Subcutaneous abdominal adipose tissue (tissue), 5 donors: ENCODE measurements around the gene CKLF.
A peak's percentile ranks its signal among the peaks of the same experiment; 100 is the strongest.

Experiments used
- H3K27ac ChIP-seq: one replicate; pipeline ENCODE4 v1.7.0; 2013; ENCODE audit warnings: low read depth, mild to moderate bottlenecking, inconsistent platforms, low read length, moderate library complexity
- H3K27me3 ChIP-seq, 5 donors: one replicate each; pipeline ENCODE4 v1.7.0; 2013; ENCODE audit warnings: low read length in 5 of 5, inconsistent platforms in 1 of 5; ENCODE audit not compliant: control insufficient read depth in 5 of 5, insufficient read depth in 4 of 5
- H3K36me3 ChIP-seq, 5 donors: one replicate each; pipeline ENCODE4 v1.7.0; 2013; ENCODE audit warnings: low read length in 5 of 5; ENCODE audit not compliant: control insufficient read depth in 5 of 5, insufficient read depth in 5 of 5
- H3K4me1 ChIP-seq, 5 donors: one replicate each; pipeline ENCODE4 v1.7.0; 2013; ENCODE audit warnings: low read length in 5 of 5, mild to moderate bottlenecking in 3 of 5, moderate library complexity in 1 of 5; ENCODE audit not compliant: control insufficient read depth in 5 of 5, insufficient read depth in 5 of 5
- H3K4me3 ChIP-seq, 5 donors: one replicate each; pipeline ENCODE4 v1.7.0; 2013; ENCODE audit warnings: low read length in 5 of 5, low read depth in 1 of 5
- H3K9ac ChIP-seq, 5 donors: one replicate each; pipeline ENCODE4 v1.7.0; 2013; ENCODE audit warnings: low read length in 5 of 5, mild to moderate bottlenecking in 4 of 5, moderate library complexity in 3 of 5
- H3K9me3 ChIP-seq, 5 donors: one replicate each; pipeline ENCODE4 v1.7.0; 2013; ENCODE audit warnings: low read length in 5 of 5; ENCODE audit not compliant: control insufficient read depth in 5 of 5
- donor health status: healthy.
- donor health status: healthy.
- donor health status: healthy.
- donor health status: healthy.
- donor health status: healthy.

CKLF gene

GRCh38 chr16:66517586-66518263, 34.7 kb upstream of the CKLF start:
- Histone ChIP-seq H3K27me3 (no peaks in the 10 kb centered on the region), H3K4me3 (peak overlapping the region in 4 of 5 donors; percentile 34 to 63 (median 58)), H3K4me1 (peaks cover 30 to 83% (median 81%) of the 10 kb centered on the region in 5 donors), H3K9me3 (no peaks in the 10 kb centered on the region), H3K36me3 (peaks cover 0 to 29% (median 12%) of the 10 kb centered on the region in 5 donors), H3K27ac (peak overlapping the region; percentile 100), H3K9ac (peak overlapping the region; percentile 69 to 97 (median 83))

- Histone ChIP-seq H3K27ac (peak overlapping the region; percentile 84), H3K9ac (peak overlapping the region in 4 of 5 donors; percentile 14 to 47 (median 33)), H3K4me3 (peak overlapping the region in 1 of 5 donors; percentile 27), H3K36me3 (peaks cover 0 to 27% (median 6%) of the 10 kb centered on the region in 5 donors), H3K4me1 (peaks cover 31 to 89% (median 86%) of the 10 kb centered on the region in 5 donors), H3K9me3 (no peaks in the 10 kb centered on the region), H3K27me3 (no peaks in the 10 kb centered on the region)
Measured at GRCh38 chr16:66519482-66520373, 32.6 kb upstream of the CKLF start.

GRCh38 chr16:66520406-66521170, 31.8 kb upstream of the CKLF start:
- peak overlapping the region; percentile 84 for H3K27ac ChIP-seq
- H3K27me3 ChIP-seq = no peaks in the 10 kb centered on the region
- H3K4me1 ChIP-seq = peaks cover 31 to 92% (median 81%) of the 10 kb centered on the region in 5 donors
- peak overlapping the region in 1 of 5 donors; percentile 27 for H3K4me3 ChIP-seq
- no peaks in the 10 kb centered on the region for H3K9me3 ChIP-seq
- peaks cover 0 to 32% (median 11%) of the 10 kb centered on the region in 5 donors for H3K36me3 ChIP-seq
- H3K9ac ChIP-seq = peak overlapping the region in 3 of 5 donors; percentile 16 to 39 (median 27)

DNA sequence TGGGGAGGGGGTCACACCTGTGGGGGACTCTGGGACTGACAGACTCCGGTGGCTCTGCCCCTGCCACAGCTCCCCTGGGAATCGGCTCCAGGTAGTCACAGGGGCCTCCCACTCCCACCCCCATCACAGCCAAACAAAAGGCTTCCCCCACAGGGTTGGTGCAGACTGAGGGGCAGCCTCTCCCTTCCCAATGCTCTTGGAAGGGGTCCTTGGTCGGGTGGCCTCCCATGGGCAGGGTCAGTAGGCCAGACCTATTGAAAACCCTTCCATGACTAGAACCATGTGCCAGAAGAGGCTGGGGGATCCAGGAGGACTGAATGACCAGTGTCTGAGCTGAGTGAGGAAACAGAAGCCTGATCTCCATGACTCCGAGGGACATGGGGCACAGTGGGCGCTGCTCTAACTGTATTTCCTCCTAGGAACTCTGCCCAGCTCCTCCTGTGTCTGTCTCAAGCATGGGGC, 31.1 kb upstream of the CKLF start:
- no peak overlapping the region for H3K4me3 ChIP-seq
- no peaks in the 10 kb centered on the region for H3K9me3 ChIP-seq
- no peaks in the 10 kb centered on the region for H3K27me3 ChIP-seq
- H3K9ac ChIP-seq = peak overlapping the region in 1 of 5 donors; percentile 37
- peaks cover 28 to 85% (median 74%) of the 10 kb centered on the region in 5 donors for H3K4me1 ChIP-seq
- peak overlapping the region; percentile 84 for H3K27ac ChIP-seq
- peaks cover 0 to 35% (median 18%) of the 10 kb centered on the region in 5 donors for H3K36me3 ChIP-seq

DNA sequence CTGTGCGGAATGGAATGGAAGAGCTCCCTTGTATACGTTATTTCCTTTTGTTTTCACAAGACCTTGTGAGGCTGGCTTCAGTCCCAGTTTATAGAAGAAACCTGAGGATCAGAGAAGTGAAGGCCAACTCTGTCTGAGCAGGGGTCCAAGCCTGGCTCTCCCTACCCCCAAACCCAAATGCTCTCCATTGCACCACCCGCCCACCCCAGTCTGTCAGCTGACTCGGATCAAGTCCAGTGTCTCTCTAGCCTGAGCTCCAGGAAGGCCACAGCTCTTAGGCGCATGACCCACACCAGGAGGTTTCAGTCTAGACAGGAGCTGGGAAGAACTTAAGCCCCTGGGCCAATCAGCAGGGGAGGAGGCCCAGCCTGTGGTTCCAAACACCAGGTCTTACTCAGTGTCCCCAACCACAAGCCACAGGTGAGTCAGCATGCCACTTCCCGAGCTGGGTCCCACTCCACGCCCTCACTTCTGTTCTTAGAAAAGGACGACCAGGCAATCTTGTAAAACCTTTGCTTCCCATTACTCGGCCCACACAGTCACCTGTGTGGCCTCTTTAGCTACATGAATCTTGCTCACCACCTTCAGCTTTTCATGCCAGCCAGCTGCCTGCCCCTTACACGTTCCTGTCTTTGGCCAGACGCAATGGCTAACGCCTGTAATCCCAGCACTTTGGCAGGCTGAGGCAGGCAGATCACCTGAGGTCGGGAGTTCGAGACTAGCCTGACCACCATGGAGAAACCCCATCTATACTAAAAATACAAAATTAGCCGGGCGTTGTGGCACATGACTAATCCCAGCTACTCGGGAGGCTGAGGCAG, 30.2 kb upstream of the CKLF start:
- Histone ChIP-seq H3K36me3 (peaks cover 0 to 44% (median 25%) of the 10 kb centered on the region in 5 donors), H3K4me3 (peak overlapping the region in 2 of 5 donors; percentile 12 to 17), H3K9ac (peak overlapping the region in 2 of 5 donors; percentile 25 to 37), H3K27ac (peak overlapping the region; percentile 84), H3K27me3 (no peaks in the 10 kb centered on the region), H3K9me3 (no peaks in the 10 kb centered on the region), H3K4me1 (peaks cover 23 to 82% (median 73%) of the 10 kb centered on the region in 5 donors)

DNA sequence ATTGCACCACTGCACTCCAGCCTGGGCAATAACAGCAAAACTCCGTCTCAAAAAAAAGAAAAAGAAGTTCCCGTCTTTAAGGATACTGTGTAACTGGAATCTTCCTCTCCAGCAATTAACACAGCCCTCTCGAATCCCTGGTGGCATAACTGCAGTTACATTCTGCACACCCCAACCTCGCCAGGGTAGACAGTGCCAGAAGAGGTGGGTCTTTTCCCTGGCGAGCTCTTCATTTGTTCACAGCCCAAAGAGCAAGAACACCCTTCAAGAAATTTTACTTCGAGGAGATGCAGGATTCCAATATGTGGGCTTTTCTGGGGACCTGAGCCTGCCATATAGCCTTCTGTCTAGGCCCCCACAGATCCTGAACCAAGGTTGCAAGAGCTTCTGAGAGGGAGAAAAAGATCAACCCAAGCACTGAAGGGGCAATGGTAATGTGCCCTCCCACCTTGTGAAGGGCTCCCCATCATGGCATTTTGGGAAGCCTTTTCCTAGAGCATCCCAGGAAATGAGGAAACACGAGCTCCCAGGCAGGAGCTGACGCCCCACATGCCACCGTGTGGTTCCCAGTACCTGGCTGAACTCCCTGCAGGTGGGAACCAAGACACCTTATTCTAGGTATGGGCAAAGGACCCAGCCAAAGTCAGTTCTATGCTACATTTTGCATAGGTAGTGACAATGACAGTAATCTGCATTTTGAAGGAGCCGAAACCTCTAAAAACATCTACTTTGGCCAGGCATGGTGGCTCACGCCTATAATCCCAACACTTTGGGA, 29.4 kb upstream of the CKLF start:
- H3K9me3 ChIP-seq = no peaks in the 10 kb centered on the region
- H3K4me1 ChIP-seq = peaks cover 15 to 74% (median 66%) of the 10 kb centered on the region in 5 donors
- no peak overlapping the region for H3K9ac ChIP-seq
- H3K27me3 ChIP-seq = no peaks in the 10 kb centered on the region
- peak overlapping the region; percentile 84 for H3K27ac ChIP-seq
- H3K4me3 ChIP-seq = no peak overlapping the region
- peaks cover 0 to 53% (median 34%) of the 10 kb centered on the region in 5 donors for H3K36me3 ChIP-seq

DNA sequence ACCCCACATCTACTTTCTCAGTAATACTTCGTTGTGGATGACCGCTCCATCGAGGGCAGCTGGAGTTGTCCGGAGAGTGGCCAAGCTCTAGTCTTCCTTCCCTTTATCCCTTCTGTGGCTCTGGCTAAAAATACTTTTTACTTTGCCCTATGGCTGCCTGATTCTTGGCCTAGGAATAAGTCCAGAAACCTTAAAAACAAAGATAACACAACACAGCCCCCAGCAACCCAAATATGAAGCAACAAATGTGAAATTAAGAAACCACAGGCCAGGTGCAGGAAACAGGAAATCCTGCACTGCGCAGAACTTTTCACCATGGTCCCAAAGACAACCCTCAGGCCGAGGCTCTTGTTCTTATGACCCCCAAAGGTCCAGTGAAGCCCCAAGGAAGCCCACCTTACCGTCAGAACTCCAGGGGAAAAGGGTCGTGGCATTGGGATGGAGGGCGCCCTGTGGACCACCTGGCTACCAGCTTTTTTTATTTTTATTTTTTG, 28.5 kb upstream of the CKLF start:
- peak overlapping the region; percentile 84 for H3K27ac ChIP-seq

GRCh38 chr16:66524601-66525164, 27.7 kb upstream of the CKLF start:
- Histone ChIP-seq H3K27me3 (no peaks in the 10 kb centered on the region), H3K27ac (no peak overlapping the region), H3K36me3 (peaks cover under 1 to 67% (median 51%) of the 10 kb centered on the region in 5 donors), H3K9me3 (no peaks in the 10 kb centered on the region), H3K4me3 (no peak overlapping the region), H3K9ac (no peak overlapping the region), H3K4me1 (peaks cover 14 to 63% (median 57%) of the 10 kb centered on the region in 5 donors)

More for the DNA sequence above, 28.5 kb upstream of the CKLF start:
- H3K4me3 ChIP-seq = no peak overlapping the region
- H3K36me3 ChIP-seq = peaks cover 0 to 62% (median 43%) of the 10 kb centered on the region in 5 donors
- peaks cover 14 to 67% (median 61%) of the 10 kb centered on the region in 5 donors for H3K4me1 ChIP-seq
- no peaks in the 10 kb centered on the region for H3K9me3 ChIP-seq
- H3K9ac ChIP-seq = peak overlapping the region in 1 of 5 donors; percentile 35
- H3K27me3 ChIP-seq = no peaks in the 10 kb centered on the region
